Hematopoietic multipotent progenitor cell (in vitro differentiated cells): ENCODE measurements around the gene MVB12A. TPM values are rescaled to one million over a fixed set of nuclear protein-coding genes. Genes with fewer than 3 reads are reported as not detected.

Experiments used
- DNase-seq, 3 donors: peaks; one replicate each; pipeline ENCODE4 v3.0.0-alpha.2; 2011 to 2015; ENCODE audit warnings: low read depth in 2 of 3, low spot score in 2 of 3
- total RNA-seq: library from RNA; depleted of rRNA; stranded (reverse); fragments of >200 nt; gene quantifications from one replicate; pipeline ENCODE4 v1.2.3, GENCODE V29; 2012

Gene MVB12A
- total RNA-seq, 1 donor, result 43.6 TPM

- DNase-seq, result peak; percentile 78 to 97 (median 94)
Measured at GRCh38 chr19:17469481-17470067, 49.7 kb downstream of the MVB12A start.

DNA sequence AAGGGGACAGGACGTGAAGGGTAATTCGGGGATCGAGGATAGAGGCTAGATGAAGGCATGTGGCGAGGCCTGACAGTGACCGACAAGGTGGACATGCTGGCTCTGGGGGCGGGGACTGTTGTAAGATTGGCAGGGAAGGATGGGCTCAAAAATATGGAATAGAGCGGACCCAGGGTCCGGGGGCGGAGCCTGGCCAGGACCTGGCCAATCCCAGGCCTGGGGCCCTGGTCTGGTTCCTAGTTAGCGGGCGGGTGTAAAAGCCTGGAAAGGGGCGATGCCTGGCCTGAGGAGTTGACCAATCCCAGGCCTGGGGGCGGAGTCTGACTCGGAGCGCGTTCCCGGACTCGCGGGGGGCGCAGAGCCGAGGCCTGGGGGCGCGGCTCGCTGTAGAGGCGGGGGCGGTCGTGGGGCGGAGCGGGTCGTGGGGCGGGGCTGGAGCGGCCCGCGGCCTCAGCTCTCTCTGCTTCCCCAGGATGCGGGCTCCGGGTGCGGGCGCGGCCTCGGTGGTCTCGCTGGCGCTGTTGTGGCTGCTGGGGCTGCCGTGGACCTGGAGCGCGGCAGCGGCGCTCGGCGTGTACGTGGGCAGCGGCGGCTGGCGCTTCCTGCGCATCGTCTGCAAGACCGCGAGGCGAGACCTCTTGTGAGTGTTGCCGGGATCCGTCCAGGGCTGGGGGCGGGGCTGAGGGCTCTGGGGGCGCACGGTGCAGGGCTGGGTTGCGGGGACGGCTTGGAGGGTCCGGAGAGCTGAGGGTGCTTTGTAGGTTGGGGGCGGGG lies 50.4 kb downstream of the MVB12A start, which contains the start of gene SLC27A1:
Gene SLC27A1, plus strand, starts transcription at position 457 of the 774 bp plus-strand sequence. Its CDS starts 17 bp downstream, at position 474.
- peak; percentile 72 to 99 (median 99) for DNase-seq

DNA sequence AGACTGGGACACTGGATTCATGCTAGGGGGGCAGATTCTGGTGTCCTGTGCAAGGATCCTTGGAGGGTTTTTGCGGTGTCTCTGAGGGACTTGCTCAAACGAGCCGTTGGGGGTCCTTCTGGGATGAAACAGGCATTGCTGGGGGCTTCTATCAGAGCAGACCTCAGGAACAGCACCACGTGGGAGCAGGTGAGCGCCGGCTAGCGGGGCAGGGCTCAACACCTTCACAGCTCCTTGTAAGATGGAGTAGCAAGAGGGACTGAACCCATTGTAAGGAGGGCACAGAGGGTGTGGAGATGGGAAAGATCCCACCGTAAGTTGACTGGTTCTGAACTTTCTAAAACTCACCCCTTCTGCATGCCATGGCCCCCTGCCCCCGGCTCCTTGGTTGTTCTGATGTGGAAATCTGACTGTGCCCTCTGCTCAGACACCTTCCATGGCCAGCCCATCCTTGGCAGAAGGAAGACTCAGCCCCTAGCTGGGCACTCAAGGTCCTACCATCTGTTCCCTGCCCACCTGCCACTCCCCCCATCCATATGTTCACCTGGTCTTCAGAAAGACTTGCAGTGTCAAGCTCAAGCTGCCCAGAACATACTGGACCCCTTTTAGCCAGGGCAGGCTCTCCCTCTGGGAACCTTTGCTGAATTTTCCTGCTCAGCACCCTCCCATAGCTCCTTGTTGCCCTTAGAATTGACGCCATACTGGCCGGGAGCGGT lies 51.7 kb downstream of the MVB12A start:
- DNase-seq, result no peak

GRCh38 chr19:17473041-17473440 lies 53.2 kb downstream of the MVB12A start:
- peak in 2 of 3 donors; percentile 79 to 85 for DNase-seq

Other genes with a start within 250 kb of the MVB12A start
- gene USE1, start 204.7 kb upstream of the MVB12A start, total RNA-seq, result 50.4 TPM
- gene OCEL1, start 193.8 kb upstream of the MVB12A start, total RNA-seq, result 2.4 TPM
- gene NR2F6, start 174.1 kb upstream of the MVB12A start, total RNA-seq, result 10.8 TPM
- gene USHBP1, start 155.3 kb upstream of the MVB12A start, total RNA-seq, result 0.27 TPM
- 79.2 TPM for gene BABAM1, start 152.6 kb upstream of the MVB12A start, total RNA-seq
- 7.3 TPM for gene ANKLE1, start 138.1 kb upstream of the MVB12A start, total RNA-seq
- gene ABHD8, start 116.6 kb upstream of the MVB12A start, total RNA-seq, result 19.4 TPM
- gene MRPL34, start 114.2 kb upstream of the MVB12A start, total RNA-seq, result 44.4 TPM
- 12.4 TPM for gene DDA1, start 110.5 kb upstream of the MVB12A start, total RNA-seq
- 7.8 TPM for gene ANO8, start 85.2 kb upstream of the MVB12A start, total RNA-seq
- gene GTPBP3, start 82.5 kb upstream of the MVB12A start, total RNA-seq, result 31.2 TPM
- gene PLVAP, start 42.7 kb upstream of the MVB12A start, total RNA-seq, result 0.81 TPM
- gene CCDC194, start 25.9 kb upstream of the MVB12A start, total RNA-seq, result 0.27 TPM
- gene BST2, start 14.4 kb upstream of the MVB12A start, total RNA-seq, result 176 TPM
- gene TMEM221, start 28.6 kb downstream of the MVB12A start, total RNA-seq, result under 0.01 TPM
- not detected for gene NXNL1, start 40.9 kb downstream of the MVB12A start, total RNA-seq
- gene SLC27A1, start 50.5 kb downstream of the MVB12A start, total RNA-seq, result 27.5 TPM
- 105 TPM for gene PGLS, start 91.6 kb downstream of the MVB12A start, total RNA-seq
- gene COLGALT1, start 135.6 kb downstream of the MVB12A start, total RNA-seq, result 77.0 TPM